Naive thymus-derived CD8-positive, alpha-beta T cell (primary cell): ENCODE results near the gene BANP. TPM values are rescaled to one million over a fixed set of nuclear protein-coding genes. Genes with fewer than 3 reads are reported as not detected.

Experiments
- ATAC-seq, 2 donors: fragments of 150-1000 bp; cut with Tn5 transposase in 1 of 2; sonication (Bioruptor Pico), chemical (Tn5 transposase) in 1 of 2; 1 replicate in 1 of 2; 2 replicates in 1 of 2; pipeline ENCODE4 v1.10.0; 2021; ENCODE audit warnings: mild to moderate bottlenecking in 2 of 2, moderate library complexity in 2 of 2
- POLR2A ChIA-PET: fragments of 350-600 bp; sonication (Branson Sonifier 250); formaldehyde crosslinking; loops from one replicate; lab custom pipeline; 2021; ENCODE audit warnings: antibody characterized with exemption; lab: Charles Lee
- DNase-seq, 10 donors: peaks; one replicate each; pipeline versions ENCODE4 v3.0.0 to v3.0.0-alpha.2; 2020 to 2022
- H3K27ac Mint-ChIP-seq, 10 donors: one replicate each; pipeline ENCODE4 v1.8.0; 2020 to 2022; ENCODE audit warnings: mild to moderate bottlenecking in 10 of 10, mixed read lengths in 10 of 10, moderate library complexity in 4 of 10, inconsistent platforms in 1 of 10
- H3K27me3 Mint-ChIP-seq, 5 donors: one replicate each; pipeline ENCODE4 v1.8.0; 2021 to 2022; ENCODE audit warnings: mixed read lengths in 5 of 5
- H3K36me3 Mint-ChIP-seq, 3 donors: one replicate each; pipeline ENCODE4 v1.8.0; 2020 to 2022; ENCODE audit warnings: mixed read lengths in 3 of 3, mild to moderate bottlenecking in 2 of 3, inconsistent platforms in 1 of 3
- H3K4me1 Mint-ChIP-seq, 4 donors: one replicate each; pipeline ENCODE4 v1.8.0; 2021 to 2022; ENCODE audit warnings: mixed read lengths in 4 of 4
- H3K4me3 Mint-ChIP-seq, 10 donors: one replicate each; pipeline ENCODE4 v1.8.0; 2020 to 2022; ENCODE audit warnings: mild to moderate bottlenecking in 10 of 10, mixed read lengths in 10 of 10, moderate library complexity in 6 of 10, inconsistent platforms in 1 of 10
- H3K9me3 Mint-ChIP-seq, 9 donors: one replicate each; pipeline ENCODE4 v1.8.0; 2020 to 2022; ENCODE audit warnings: mixed read lengths in 9 of 9, mild to moderate bottlenecking in 3 of 9, inconsistent platforms in 1 of 9, moderate library complexity in 1 of 9
- polyA plus RNA-seq, 3 donors: library from polyadenylated mRNA; unstranded; fragments of 300-500 nt; fragmentation: Illumina TruSeq; gene quantifications; one replicate each; pipeline ENCODE4 v1.2.3, GENCODE V29; 2021
- total RNA-seq, 8 experiments: library from RNA in 2 of 8; stranded (reverse) in 2 of 8; gene quantifications; one replicate each; pipeline ENCODE4 v1.2.3 and lab custom pipeline; 2021 to 2026

The BANP gene
- total and polyA plus RNA-seq, 5 experiments from 2014 or later, result 13.4 to 89.4 (median 29.1) TPM

GRCh38 chr16:87918866-87919680 is 32.2 kb upstream of the BANP start:
- Mint-ChIP-seq H3K27ac (no peak overlapping the region), H3K27me3 (peaks cover 0 to 6% (median 4%) of the 10 kb centered on the region in 5 donors), H3K9me3 (no peaks in the 10 kb centered on the region), H3K4me1 (peaks cover 0 to 3% (median 1%) of the 10 kb centered on the region in 4 donors), H3K36me3 (no peaks in the 10 kb centered on the region), H3K4me3 (no peak overlapping the region)
- no peak for ATAC-seq
- DNase-seq, result no peak
- POLR2A ChIA-PET, result no interaction called here

DNA sequence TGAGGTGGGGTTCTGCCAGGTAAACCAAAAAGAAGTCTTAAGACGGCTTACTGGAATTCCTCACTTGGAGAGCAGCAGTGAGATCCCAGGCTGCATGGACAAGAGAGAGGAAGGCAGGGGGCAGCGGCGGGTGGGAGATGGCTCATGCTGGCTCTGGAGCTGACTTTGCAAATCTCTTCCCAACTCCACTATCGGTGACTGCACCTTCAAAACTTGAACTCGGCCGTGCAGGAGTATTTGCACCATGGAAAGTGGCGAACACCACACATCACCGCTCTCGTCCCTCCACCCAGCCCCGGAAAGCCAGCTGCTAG is 31.6 kb upstream of the BANP start:
- no peaks in the 10 kb centered on the region for H3K9me3 Mint-ChIP-seq
- DNase-seq, result no peak
- H3K36me3 Mint-ChIP-seq, result no peaks in the 10 kb centered on the region
- H3K27me3 Mint-ChIP-seq, result peaks cover 0 to 6% (median 4%) of the 10 kb centered on the region in 5 donors
- POLR2A ChIA-PET, result no interaction called here
- no peak overlapping the region for H3K27ac Mint-ChIP-seq
- no peak overlapping the region for H3K4me3 Mint-ChIP-seq
- ATAC-seq, result no peak
- H3K4me1 Mint-ChIP-seq, result peaks cover 0 to 7% (median 2%) of the 10 kb centered on the region in 4 donors

DNA sequence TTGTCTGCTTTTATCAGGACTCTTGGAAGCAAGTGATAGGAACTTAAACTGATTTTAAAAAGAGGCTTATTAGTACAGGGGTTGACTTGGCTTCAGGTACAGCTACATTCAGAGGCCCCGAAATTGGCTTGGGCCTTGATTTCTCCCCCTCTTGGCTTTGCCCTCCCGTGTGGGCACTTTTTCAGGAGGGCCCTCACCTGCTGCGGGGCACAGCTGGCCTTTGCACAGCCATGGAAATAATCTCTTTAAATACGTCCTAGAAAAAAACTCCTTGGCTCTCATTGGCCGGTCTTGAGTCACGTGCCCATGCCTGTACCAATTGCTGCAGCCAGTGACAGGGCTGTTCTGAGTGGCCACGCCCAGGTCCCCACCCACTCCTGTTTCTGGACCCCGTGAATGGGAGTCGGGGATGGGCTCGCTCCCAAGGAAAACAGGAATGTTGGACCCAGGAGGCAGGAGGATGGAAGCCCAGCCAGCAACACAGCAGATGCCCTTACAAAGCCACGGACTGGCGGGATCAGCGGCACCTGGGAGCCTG is 29.9 kb upstream of the BANP start:
- H3K4me3 Mint-ChIP-seq, result no peak overlapping the region
- POLR2A ChIA-PET, result no interaction called here
- no peaks in the 10 kb centered on the region for H3K9me3 Mint-ChIP-seq
- no peaks in the 10 kb centered on the region for H3K36me3 Mint-ChIP-seq
- no peak overlapping the region for H3K27ac Mint-ChIP-seq
- peaks cover 2 to 16% (median 6%) of the 10 kb centered on the region in 4 donors for H3K4me1 Mint-ChIP-seq
- ATAC-seq (no peak), DNase-seq (no peak)
- peaks cover 0 to 8% (median 4%) of the 10 kb centered on the region in 5 donors for H3K27me3 Mint-ChIP-seq

DNA sequence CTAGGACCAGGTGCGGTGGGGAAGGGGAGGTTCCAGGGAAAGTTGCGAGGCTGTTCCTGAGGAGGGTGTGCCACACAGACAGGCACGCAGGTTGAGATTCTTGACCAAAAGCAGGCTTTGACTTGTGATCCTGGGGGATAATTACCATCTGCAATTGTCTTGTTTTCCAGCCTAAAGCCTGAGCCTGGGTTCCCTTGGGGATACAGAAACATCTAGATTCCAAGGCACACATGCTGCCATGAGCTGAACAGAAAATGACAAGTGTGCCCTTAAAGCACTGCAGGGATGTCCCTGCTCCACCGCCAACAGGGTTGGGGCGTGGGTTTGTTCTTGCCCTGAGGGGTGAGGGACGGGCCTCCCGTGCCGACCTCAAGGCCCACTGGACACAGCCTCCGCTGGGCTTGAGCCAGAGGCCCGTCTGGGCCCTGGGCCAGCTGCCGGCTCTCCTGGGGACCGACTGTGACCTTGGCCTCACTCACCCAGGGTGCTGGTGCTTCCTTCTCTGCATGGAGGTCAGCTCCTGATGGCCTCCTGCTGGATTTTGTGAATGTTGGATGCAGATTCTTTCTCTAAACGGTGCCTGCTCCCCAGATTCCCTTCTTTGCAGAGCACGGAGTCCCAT is 28.9 kb upstream of the BANP start:
- H3K9me3 Mint-ChIP-seq, result no peaks in the 10 kb centered on the region
- H3K27ac Mint-ChIP-seq, result peak overlapping the region in 1 of 10 donors; percentile 35

DNA sequence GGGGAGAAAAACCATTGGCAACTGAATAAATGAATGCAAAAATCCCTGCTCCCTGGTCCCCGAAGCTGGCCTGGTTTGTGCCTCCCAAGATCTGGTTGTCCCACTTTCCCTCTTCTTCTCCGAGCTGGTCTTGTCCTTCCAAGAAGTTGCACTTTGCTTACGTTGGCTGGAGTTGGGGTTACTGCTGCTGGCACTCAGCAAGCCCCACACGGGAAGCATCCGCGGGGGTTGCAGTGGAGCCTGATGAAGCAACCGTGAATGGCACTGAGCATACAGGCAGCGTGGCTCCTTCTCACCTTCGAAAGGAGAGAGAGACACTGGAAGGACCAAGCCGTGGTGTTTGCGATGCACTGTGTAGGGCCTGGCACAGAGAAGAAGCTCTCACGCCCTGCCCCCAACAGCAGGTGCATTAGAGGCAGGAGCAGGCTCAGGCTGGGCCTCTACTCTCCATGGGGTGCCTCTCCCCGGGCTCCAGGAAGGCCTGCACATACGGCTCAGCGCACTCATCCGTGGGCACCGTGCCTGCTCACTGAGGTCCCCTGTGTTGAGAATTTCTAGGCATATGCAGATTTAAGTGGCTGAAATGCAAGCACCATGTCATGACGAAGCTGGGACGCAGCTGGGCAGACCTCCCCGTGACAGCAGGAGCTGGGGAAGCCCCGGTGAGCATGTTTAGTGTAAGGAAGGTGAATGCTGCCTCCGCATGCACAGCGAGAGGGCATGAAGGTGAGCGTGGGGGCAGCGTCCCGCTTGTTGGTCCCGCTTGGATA is 27.0 kb upstream of the BANP start:
- no peak for DNase-seq
- no peaks in the 10 kb centered on the region for H3K36me3 Mint-ChIP-seq
- peak in 1 of 2 donors; percentile 20 for ATAC-seq
- H3K9me3 Mint-ChIP-seq, result no peaks in the 10 kb centered on the region
- POLR2A ChIA-PET, result no interaction called here
- peaks cover 7 to 18% (median 11%) of the 10 kb centered on the region in 4 donors for H3K4me1 Mint-ChIP-seq
- H3K27me3 Mint-ChIP-seq, result peaks cover 0 to 4% (median 0%) of the 10 kb centered on the region in 5 donors
- no peak overlapping the region for H3K4me3 Mint-ChIP-seq
- peak overlapping the region in 4 of 10 donors; percentile 24 to 77 (median 48) for H3K27ac Mint-ChIP-seq

More for the DNA sequence above, 28.9 kb upstream of the BANP start:
- POLR2A ChIA-PET, result no interaction called here
- Mint-ChIP-seq H3K27me3 (peaks cover 0 to 10% (median 3%) of the 10 kb centered on the region in 5 donors), H3K36me3 (no peaks in the 10 kb centered on the region), H3K4me1 (peaks cover 7 to 20% (median 12%) of the 10 kb centered on the region in 4 donors), H3K4me3 (no peak overlapping the region)
- no peak for DNase-seq
- no peak for ATAC-seq

DNA sequence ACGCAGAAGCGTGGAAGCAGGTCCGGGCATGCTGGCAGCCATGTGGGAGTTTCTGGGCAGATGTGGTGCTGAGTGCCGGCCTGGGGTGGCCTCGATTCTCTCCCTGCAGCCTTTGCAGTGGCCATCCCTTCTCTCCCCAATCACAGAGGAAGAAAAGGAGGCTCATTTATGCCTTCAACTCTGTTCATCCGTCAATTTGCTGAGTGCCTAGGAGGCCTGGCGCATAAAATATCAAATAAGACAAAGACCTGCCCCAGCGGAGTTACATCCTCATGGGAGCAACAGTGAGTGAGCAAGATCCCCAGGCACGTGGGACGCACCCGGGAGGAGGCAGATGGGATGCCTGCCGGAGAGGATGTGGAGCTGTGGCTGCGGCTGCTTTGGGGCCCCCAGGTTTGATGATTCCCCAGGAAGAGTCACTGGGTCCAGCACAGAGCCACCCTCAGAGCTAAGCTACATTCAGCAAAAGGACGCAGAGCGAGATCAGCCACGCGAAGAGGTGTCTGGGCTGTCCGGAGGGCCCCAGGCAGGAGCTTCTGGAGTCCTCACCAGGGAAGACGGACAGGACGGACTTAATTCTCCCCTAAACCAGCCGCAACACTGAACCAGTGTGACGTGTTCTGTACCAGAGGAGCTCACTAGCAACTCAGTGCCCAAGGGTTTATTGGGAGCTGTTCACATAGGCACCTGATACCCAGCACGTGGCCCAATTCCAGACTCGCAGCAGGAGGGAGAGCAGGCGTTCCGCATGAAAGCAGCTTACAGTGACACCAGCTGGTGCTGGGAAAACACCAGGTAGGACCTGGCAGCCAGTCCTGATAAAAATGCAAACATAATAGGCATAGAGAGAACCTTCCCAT is 26.2 kb upstream of the BANP start:
- POLR2A ChIA-PET, result no interaction called here

DNA sequence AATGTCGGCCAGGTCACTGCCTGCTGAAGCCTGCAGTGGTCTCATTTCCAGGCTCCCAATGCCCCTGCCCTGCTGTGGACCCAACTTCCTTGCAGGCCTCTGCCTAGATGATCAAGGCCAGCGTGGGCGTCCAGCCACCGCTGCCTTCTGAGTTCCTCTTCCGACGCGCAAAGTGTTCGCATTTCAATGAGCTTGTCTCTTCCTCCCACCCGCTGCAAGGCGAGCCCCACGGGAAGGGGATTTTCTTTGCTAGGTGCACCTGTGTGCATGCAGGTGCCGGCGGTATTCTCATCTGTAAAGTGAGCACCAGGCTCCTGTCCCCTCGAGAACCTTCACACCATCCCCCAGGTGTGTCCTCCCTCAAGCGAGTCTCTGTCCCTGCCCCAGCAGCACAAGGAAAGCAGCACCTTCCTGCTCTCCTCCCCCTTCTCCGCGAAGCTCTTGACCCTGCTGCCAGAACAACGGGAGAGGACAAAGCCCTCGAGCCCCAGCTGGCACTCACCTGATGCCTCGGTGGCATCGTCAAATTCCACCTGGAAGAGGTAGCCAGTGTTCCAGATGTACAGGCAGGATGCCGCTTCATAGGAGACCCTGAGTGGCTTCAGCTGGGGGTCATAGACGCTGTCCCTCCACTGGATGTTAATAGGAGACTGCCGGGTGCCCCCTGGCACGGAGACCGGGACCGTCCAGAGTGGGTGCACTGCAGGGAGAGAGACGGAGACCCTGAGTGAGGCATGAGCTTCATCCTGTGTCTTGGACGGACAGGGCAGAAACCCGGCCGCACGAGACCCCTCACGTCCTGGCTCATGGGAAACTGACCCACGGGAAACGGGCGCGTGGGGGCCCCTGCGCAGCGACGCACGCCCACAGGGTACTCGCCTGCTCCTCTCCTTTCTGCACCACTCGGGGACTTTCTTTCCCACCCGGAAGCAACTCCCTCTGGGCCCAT is 24.7 kb upstream of the BANP start:
- peaks cover 0 to 4% (median 0%) of the 10 kb centered on the region in 5 donors for H3K27me3 Mint-ChIP-seq
- ATAC-seq (peak; percentile 56 to 78), DNase-seq (peak in 5 of 10 donors; percentile 12 to 31 (median 20))
- POLR2A ChIA-PET, result interaction anchor here (0.6 kb wide), 1 partner anchor 147 kb away, joined by 3 read pairs; no protein-coding TSS in a partner anchor
- H3K4me3 Mint-ChIP-seq, result peak overlapping the region; percentile 52 to 83 (median 72)
- H3K9me3 Mint-ChIP-seq, result no peaks in the 10 kb centered on the region
- peak overlapping the region in 9 of 10 donors; percentile 8 to 93 (median 69) for H3K27ac Mint-ChIP-seq
- H3K36me3 Mint-ChIP-seq, result no peaks in the 10 kb centered on the region
- H3K4me1 Mint-ChIP-seq, result peaks cover 7 to 18% (median 11%) of the 10 kb centered on the region in 4 donors

More for the DNA sequence above, 26.2 kb upstream of the BANP start:
- Mint-ChIP-seq H3K27me3 (peaks cover 0 to 4% (median 0%) of the 10 kb centered on the region in 5 donors), H3K9me3 (no peaks in the 10 kb centered on the region), H3K4me3 (no peak overlapping the region), H3K36me3 (no peaks in the 10 kb centered on the region), H3K4me1 (peaks cover 7 to 18% (median 11%) of the 10 kb centered on the region in 4 donors), H3K27ac (peak overlapping the region in 1 of 10 donors; percentile 14)
- ATAC-seq (no peak), DNase-seq (no peak)

DNA sequence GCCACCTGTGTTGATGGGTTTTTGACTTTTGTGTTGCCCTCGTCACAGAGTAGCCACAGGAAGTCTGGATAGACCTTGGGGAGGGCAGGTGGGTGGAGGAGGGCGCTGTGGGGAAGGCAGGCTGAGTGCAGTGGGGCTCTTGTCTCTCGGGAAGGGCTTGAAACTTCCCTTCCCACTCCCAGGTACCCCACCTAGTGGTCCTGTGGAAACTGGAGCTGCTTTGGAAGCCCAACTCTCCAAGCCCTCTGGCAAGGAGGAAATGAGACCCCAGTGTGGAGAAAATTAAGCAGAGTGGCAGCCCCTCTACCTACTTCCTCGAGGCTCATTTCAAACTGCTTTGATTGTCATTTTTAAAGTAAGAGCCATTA is 24.1 kb upstream of the BANP start:
- no peak for ATAC-seq

DNA sequence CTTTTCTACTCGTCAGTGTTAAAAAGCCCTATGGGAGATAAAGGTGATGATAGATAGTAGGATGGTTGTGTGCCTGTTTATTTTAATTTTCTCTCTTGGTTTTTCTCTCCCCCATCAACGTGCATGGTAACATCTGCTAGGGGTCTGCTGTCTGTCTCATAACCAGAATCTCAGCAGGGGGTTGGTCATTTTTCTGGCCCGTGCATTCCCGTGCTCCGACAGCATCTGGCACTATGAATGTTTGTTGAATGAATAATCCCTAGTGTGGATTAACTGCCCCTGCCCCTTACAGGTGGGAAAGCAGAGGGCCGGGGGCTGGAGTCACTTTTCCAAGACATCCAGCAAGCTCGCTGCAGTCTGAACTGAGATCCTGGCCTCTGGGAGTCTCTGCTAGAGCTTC is 21.2 kb upstream of the BANP start:
- peaks cover 0 to 4% (median 0%) of the 10 kb centered on the region in 5 donors for H3K27me3 Mint-ChIP-seq
- POLR2A ChIA-PET, result no interaction called here
- H3K4me1 Mint-ChIP-seq, result peaks cover 7 to 11% (median 10%) of the 10 kb centered on the region in 4 donors
- DNase-seq, result no peak
- H3K4me3 Mint-ChIP-seq, result no peak overlapping the region
- H3K27ac Mint-ChIP-seq, result no peak overlapping the region
- no peaks in the 10 kb centered on the region for H3K36me3 Mint-ChIP-seq
- no peaks in the 10 kb centered on the region for H3K9me3 Mint-ChIP-seq
- no peak for ATAC-seq

More for the DNA sequence above, 24.1 kb upstream of the BANP start:
- no peak for DNase-seq
- Mint-ChIP-seq H3K9me3 (no peaks in the 10 kb centered on the region), H3K4me1 (peaks cover 7 to 18% (median 11%) of the 10 kb centered on the region in 4 donors), H3K27ac (no peak overlapping the region), H3K27me3 (peaks cover 0 to 4% (median 0%) of the 10 kb centered on the region in 5 donors), H3K36me3 (no peaks in the 10 kb centered on the region), H3K4me3 (no peak overlapping the region)
- POLR2A ChIA-PET, result no interaction called here

DNA sequence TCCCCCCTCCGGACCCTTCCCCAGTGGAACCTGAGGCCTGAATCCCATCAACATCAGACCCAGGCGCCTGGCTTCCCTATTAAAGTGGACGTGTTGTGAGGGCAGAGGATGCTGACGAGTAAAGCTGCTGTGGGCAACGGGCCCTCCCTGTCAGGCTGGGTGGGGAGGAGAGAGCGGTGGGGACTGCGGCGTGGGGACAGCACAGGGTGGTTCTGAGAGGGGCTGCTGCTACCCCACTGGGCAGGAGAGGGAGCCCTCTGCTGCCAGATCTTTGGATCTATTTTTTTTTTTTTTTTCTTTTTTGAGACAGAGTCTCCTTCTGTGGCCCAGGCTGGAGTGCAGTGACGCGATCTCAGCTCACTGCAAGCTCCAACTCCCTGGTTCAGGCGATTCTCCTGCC is 20.8 kb upstream of the BANP start:
- Mint-ChIP-seq H3K9me3 (no peaks in the 10 kb centered on the region), H3K36me3 (no peaks in the 10 kb centered on the region), H3K4me3 (no peak overlapping the region), H3K27me3 (peaks cover 0 to 4% (median 0%) of the 10 kb centered on the region in 5 donors), H3K4me1 (peaks cover 7 to 11% (median 8%) of the 10 kb centered on the region in 4 donors), H3K27ac (no peak overlapping the region)
- no peak for ATAC-seq
- no peak for DNase-seq
- POLR2A ChIA-PET, result no interaction called here

GRCh38 chr16:87931504-87931903 is 19.7 kb upstream of the BANP start:
- Mint-ChIP-seq H3K27ac (no peak overlapping the region), H3K4me1 (peaks cover 3 to 5% (median 3%) of the 10 kb centered on the region in 4 donors), H3K27me3 (peaks cover 0 to under 1% (median 0%) of the 10 kb centered on the region in 5 donors), H3K36me3 (no peaks in the 10 kb centered on the region), H3K4me3 (no peak overlapping the region), H3K9me3 (no peaks in the 10 kb centered on the region)
- DNase-seq (no peak), ATAC-seq (no peak)
- POLR2A ChIA-PET, result no interaction called here
